SK-N-SH treated with all-trans-retinoic acid at 6 μM for 48 hours (cell line): ENCODE measurements around the gene CRAMP1.

Experiments
- ATAC-seq: fragments of 200-7000 bp; cut with Tn5 transposase; 3 replicates; pipeline ENCODE4 v1.9.1; 2020; ENCODE audit warnings: mild to moderate bottlenecking, moderate library complexity
- ARNTL ChIP-seq: fragments of 450-650 bp; formaldehyde crosslinking; IDR thresholded peaks from 2 replicates; pipeline ENCODE4 v1.5.0; 2020; ENCODE audit warnings: low read depth, mild to moderate bottlenecking, moderate library complexity, borderline replicate concordance
- BACH2 ChIP-seq: fragments of 250-450 bp; sonication (Bioruptor Pico); IDR thresholded peaks from 2 replicates; pipeline ENCODE4 v1.9.0; 2021; ENCODE audit warnings: mild to moderate bottlenecking, borderline replicate concordance
- CSDC2 ChIP-seq: fragments of 250-450 bp; sonication (Bioruptor Pico); IDR thresholded peaks from 2 replicates; pipeline ENCODE4 v1.5.0; 2020; ENCODE audit warnings: mild to moderate bottlenecking, moderate library complexity
- CSRNP3 ChIP-seq: fragments of 250-450 bp; sonication (Bioruptor Pico); IDR thresholded peaks from 2 replicates; pipeline ENCODE4 v1.5.1; 2021; ENCODE audit warnings: mild to moderate bottlenecking, moderate library complexity
- ESRRG ChIP-seq: fragments of 250-450 bp; sonication (Bioruptor Pico); IDR thresholded peaks from 2 replicates; pipeline ENCODE4 v1.6.1; 2021; ENCODE audit warnings: mild to moderate bottlenecking
- GLIS3 ChIP-seq: fragments of 250-450 bp; sonication (Bioruptor Pico); IDR thresholded peaks from 2 replicates; pipeline ENCODE4 v1.5.0; 2020; ENCODE audit warnings: mild to moderate bottlenecking, moderate library complexity
- ISL1 ChIP-seq: fragments of 250-450 bp; sonication (Bioruptor Pico); IDR thresholded peaks from 2 replicates; pipeline ENCODE4 v2.1.2; 2022; ENCODE audit warnings: mild to moderate bottlenecking, moderate library complexity
- OSR1 ChIP-seq: fragments of 250-450 bp; sonication (Bioruptor Pico); IDR thresholded peaks from 2 replicates; pipeline ENCODE4 v1.8.0; 2022; ENCODE audit warnings: moderate library complexity, mild to moderate bottlenecking, inconsistent platforms
- POU6F1 ChIP-seq: fragments of 250-450 bp; sonication (Bioruptor Pico); IDR thresholded peaks from 2 replicates; pipeline ENCODE4 v1.8.0; 2021; ENCODE audit warnings: low read depth, mild to moderate bottlenecking, moderate library complexity, borderline replicate concordance
- PPARA ChIP-seq: fragments of 250-450 bp; sonication (Bioruptor Pico); IDR thresholded peaks from 2 replicates; pipeline ENCODE4 v1.5.0; 2020; ENCODE audit warnings: mild to moderate bottlenecking, borderline replicate concordance
- RARB ChIP-seq: fragments of 250-450 bp; sonication (Bioruptor Pico); IDR thresholded peaks from 2 replicates; pipeline ENCODE4 v1.8.0; 2021; ENCODE audit warnings: mild to moderate bottlenecking, moderate library complexity
- SNAI2 ChIP-seq: fragments of 250-450 bp; sonication (Bioruptor Pico); IDR thresholded peaks from 2 replicates; pipeline ENCODE4 v1.5.0; 2020; ENCODE audit warnings: mild to moderate bottlenecking, moderate library complexity
- TCF4 ChIP-seq: fragments of 250-450 bp; sonication (Bioruptor Pico); IDR thresholded peaks from 2 replicates; pipeline ENCODE4 v1.8.0; 2021; ENCODE audit warnings: mild to moderate bottlenecking, moderate library complexity, borderline replicate concordance
- TOX ChIP-seq: fragments of 250-450 bp; sonication (Bioruptor Pico); IDR thresholded peaks from 2 replicates; pipeline ENCODE4 v1.8.0; 2021; ENCODE audit warnings: mild to moderate bottlenecking, moderate library complexity, borderline replicate concordance
- ZC3H10 ChIP-seq: fragments of 250-450 bp; sonication (Bioruptor Pico); IDR thresholded peaks from 2 replicates; pipeline ENCODE4 v1.5.1; 2021; ENCODE audit warnings: mild to moderate bottlenecking, moderate library complexity
- ZFP3 ChIP-seq: fragments of 250-450 bp; sonication (Bioruptor Pico); IDR thresholded peaks from 2 replicates; pipeline ENCODE4 v1.5.0; 2020; ENCODE audit warnings: mild to moderate bottlenecking, moderate library complexity
- ZFP30 ChIP-seq: fragments of 450-650 bp; formaldehyde crosslinking; IDR thresholded peaks from 2 replicates; pipeline ENCODE4 v1.5.0; 2022; ENCODE audit warnings: mild to moderate bottlenecking, moderate library complexity
- ZNF565 ChIP-seq: fragments of 450-650 bp; formaldehyde crosslinking; conservative IDR thresholded peaks from 2 replicates; pipeline ENCODE4 v1.5.0; 2020; ENCODE audit warnings: low read depth, mild to moderate bottlenecking, moderate library complexity
- ZNF70 ChIP-seq: fragments of 450-650 bp; formaldehyde crosslinking; IDR thresholded peaks from 2 replicates; pipeline ENCODE4 v1.5.0; 2020; ENCODE audit warnings: mild to moderate bottlenecking, moderate library complexity
- ZNF8 ChIP-seq: fragments of 450-650 bp; formaldehyde crosslinking; IDR thresholded peaks from 2 replicates; pipeline ENCODE4 v1.5.0; 2020; ENCODE audit warnings: mild to moderate bottlenecking, moderate library complexity
- TF ChIP-seq, protein P1 (sequence below): fragments of 250-450 bp; sonication (Bioruptor Pico); IDR thresholded peaks from 2 replicates; pipeline ENCODE4 v1.5.1; 2020; ENCODE audit warnings: low read depth, mild to moderate bottlenecking, moderate library complexity
- TF ChIP-seq, protein P2 (sequence below): fragments of 250-450 bp; sonication (Bioruptor Pico); IDR thresholded peaks from 2 replicates; pipeline ENCODE4 v1.5.0; 2020; ENCODE audit warnings: mild to moderate bottlenecking, moderate library complexity
- TF ChIP-seq, protein P3 (sequence below): fragments of 250-450 bp; sonication (Bioruptor Pico); IDR thresholded peaks from 2 replicates; pipeline ENCODE4 v1.8.0; 2020; ENCODE audit warnings: mild to moderate bottlenecking, moderate library complexity, borderline replicate concordance

The CRAMP1 gene

DNA sequence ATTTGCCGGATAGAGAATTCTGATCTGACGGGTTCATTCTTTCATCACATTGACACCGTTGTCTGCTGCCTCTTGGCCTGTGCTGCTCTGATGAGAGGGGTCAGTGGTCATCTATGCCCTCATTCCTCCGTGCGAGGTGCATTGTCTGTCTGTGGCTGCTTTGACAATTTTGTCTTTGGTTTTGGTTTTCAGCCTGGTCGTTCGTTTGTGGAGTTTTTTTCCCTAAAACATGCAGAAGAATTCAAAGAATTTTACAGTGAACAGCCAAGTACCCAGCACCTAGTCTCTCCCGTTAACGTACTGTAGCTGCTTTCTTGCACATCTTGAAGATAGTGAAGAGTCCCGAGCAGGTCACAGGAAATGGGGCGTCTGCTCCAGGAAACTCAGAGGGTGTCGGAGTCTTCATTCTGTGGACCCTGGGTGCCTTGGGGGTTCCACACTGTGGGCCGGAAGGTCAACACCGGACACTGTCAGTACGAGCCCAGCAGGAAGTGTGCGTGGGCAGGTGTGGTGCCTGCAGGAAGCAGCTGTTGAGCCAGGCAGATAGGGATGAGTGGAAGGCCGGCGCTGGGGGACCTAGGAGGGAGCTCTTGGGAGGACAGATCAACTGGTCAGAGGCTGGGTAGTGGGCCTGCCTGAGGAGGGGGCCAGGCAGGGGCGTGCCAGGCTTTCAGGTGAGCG, 28.2 kb downstream of the CRAMP1 start:
- TF ChIP-seq SNAI2 (CRISPR knock-in tag) (no peak), TCF4 (CRISPR knock-in tag) (no peak), TOX (CRISPR knock-in tag) (no peak), ZFP3 (CRISPR knock-in tag) (no peak), ZNF8 (CRISPR knock-in tag) (no peak), ARNTL (CRISPR knock-in tag) (no peak), RARB (CRISPR knock-in tag) (no peak), ZNF565 (no peak), GLIS3 (no peak), ZC3H10 (CRISPR knock-in tag) (no peak), POU6F1 (CRISPR knock-in tag) (no peak), CSRNP3 (no peak), CSDC2 (no peak), ESRRG (CRISPR knock-in tag) (no peak), ISL1 (no peak), PPARA (no peak), BACH2 (no peak)
- TF ChIP-seq, protein P1, sequence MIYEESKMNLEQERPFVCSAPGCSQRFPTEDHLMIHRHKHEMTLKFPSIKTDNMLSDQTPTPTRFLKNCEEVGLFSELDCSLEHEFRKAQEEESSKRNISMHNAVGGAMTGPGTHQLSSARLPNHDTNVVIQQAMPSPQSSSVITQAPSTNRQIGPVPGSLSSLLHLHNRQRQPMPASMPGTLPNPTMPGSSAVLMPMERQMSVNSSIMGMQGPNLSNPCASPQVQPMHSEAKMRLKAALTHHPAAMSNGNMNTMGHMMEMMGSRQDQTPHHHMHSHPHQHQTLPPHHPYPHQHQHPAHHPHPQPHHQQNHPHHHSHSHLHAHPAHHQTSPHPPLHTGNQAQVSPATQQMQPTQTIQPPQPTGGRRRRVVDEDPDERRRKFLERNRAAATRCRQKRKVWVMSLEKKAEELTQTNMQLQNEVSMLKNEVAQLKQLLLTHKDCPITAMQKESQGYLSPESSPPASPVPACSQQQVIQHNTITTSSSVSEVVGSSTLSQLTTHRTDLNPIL: no peak
- TF ChIP-seq, protein P2, sequence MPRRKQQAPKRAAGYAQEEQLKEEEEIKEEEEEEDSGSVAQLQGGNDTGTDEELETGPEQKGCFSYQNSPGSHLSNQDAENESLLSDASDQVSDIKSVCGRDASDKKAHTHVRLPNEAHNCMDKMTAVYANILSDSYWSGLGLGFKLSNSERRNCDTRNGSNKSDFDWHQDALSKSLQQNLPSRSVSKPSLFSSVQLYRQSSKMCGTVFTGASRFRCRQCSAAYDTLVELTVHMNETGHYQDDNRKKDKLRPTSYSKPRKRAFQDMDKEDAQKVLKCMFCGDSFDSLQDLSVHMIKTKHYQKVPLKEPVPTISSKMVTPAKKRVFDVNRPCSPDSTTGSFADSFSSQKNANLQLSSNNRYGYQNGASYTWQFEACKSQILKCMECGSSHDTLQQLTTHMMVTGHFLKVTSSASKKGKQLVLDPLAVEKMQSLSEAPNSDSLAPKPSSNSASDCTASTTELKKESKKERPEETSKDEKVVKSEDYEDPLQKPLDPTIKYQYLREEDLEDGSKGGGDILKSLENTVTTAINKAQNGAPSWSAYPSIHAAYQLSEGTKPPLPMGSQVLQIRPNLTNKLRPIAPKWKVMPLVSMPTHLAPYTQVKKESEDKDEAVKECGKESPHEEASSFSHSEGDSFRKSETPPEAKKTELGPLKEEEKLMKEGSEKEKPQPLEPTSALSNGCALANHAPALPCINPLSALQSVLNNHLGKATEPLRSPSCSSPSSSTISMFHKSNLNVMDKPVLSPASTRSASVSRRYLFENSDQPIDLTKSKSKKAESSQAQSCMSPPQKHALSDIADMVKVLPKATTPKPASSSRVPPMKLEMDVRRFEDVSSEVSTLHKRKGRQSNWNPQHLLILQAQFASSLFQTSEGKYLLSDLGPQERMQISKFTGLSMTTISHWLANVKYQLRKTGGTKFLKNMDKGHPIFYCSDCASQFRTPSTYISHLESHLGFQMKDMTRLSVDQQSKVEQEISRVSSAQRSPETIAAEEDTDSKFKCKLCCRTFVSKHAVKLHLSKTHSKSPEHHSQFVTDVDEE (CRISPR knock-in tag): no peak
- TF ChIP-seq, protein P3, sequence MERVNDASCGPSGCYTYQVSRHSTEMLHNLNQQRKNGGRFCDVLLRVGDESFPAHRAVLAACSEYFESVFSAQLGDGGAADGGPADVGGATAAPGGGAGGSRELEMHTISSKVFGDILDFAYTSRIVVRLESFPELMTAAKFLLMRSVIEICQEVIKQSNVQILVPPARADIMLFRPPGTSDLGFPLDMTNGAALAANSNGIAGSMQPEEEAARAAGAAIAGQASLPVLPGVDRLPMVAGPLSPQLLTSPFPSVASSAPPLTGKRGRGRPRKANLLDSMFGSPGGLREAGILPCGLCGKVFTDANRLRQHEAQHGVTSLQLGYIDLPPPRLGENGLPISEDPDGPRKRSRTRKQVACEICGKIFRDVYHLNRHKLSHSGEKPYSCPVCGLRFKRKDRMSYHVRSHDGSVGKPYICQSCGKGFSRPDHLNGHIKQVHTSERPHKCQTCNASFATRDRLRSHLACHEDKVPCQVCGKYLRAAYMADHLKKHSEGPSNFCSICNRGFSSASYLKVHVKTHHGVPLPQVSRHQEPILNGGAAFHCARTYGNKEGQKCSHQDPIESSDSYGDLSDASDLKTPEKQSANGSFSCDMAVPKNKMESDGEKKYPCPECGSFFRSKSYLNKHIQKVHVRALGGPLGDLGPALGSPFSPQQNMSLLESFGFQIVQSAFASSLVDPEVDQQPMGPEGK (CRISPR knock-in tag): no peak
- no peak for ATAC-seq

GRCh38 chr16:1641261-1641660, 29.1 kb downstream of the CRAMP1 start:
- no peak for ATAC-seq
- TF ChIP-seq POU6F1 (CRISPR knock-in tag): no peak
- TF ChIP-seq SNAI2 (CRISPR knock-in tag): no peak
- TF ChIP-seq CSRNP3: no peak
- TF ChIP-seq ZNF8 (CRISPR knock-in tag): no peak
- TF ChIP-seq ZFP3 (CRISPR knock-in tag): no peak
- TF ChIP-seq ESRRG (CRISPR knock-in tag): no peak
- TF ChIP-seq TCF4 (CRISPR knock-in tag): no peak
- no peak for TF ChIP-seq ISL1
- TF ChIP-seq CSDC2: no peak
- TF ChIP-seq OSR1 (CRISPR knock-in tag): no peak
- no peak for TF ChIP-seq PPARA
- TF ChIP-seq BACH2: no peak
- no peak for TF ChIP-seq ZNF70 (CRISPR knock-in tag)
- no peak for TF ChIP-seq ZNF565
- TF ChIP-seq ZC3H10 (CRISPR knock-in tag): no peak
- no peak for TF ChIP-seq ARNTL (CRISPR knock-in tag)
- TF ChIP-seq ZFP30: no peak
- TF ChIP-seq, protein P2 (CRISPR knock-in tag): no peak
